Measurements from ENCODE around the gene CFAP61.

The CFAP61 gene

DNA sequence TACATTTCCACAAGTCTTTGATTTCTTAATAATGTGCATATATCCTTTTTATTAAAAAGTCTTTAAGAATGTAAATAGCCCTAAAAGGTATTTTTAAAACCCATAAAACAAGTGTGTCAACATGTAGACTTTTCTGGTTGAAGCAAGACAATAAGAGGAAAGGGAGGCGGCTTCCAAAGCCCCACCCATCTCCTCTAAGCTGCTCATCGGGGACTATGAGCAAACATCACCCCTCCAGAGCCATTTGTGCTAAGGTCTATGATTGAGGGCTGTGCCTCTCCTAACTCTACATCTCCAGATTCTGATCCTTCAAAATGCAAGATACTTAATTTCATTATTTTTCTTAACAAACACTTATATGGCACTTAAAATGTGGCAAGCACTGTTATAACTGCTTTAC lies 37.7 kb upstream of the CFAP61 start:
- Histone ChIP-seq H3K4me3 (ENCODE audit: low read length) (no peak overlapping the region), H3K9me3 (ENCODE audit: insufficient read depth, low read length) (no peaks in the 10 kb centered on the region), H3K4me2 (ENCODE audit: low read length) (no peak overlapping the region), H4K20me1 (ENCODE audit: insufficient read depth, low read length) (0 out of 2 replicates have a peak, but pooled peaks cover 13% of the 10 kb centered on the region), H3K9ac (ENCODE audit: low read length) (no peak overlapping the region), H3K79me2 (ENCODE audit: low read length) (peaks cover 26% of the 10 kb centered on the region), H3K27me3 (ENCODE audit: low read depth, low read length) (peaks cover 3% of the 10 kb centered on the region; the same call in 1 of the 2 replicates), H3K4me1 (ENCODE audit: low read length) (peaks cover 13% of the 10 kb centered on the region), H3K36me3 (replicated peaks; ENCODE audit: low read depth, low read length) (peaks cover 7% of the 10 kb centered on the region), H2AFZ (ENCODE audit: low read depth, low read length) (peak overlapping the region; percentile 14; the same call in 1 of the 2 replicates), H3K27ac (ENCODE audit: low read length) (no peak overlapping the region)
- no peak for TF ChIP-seq EZH2phosphoT487 (IDR thresholded peaks at IDR 0.05; ENCODE audit: low read depth)
- TF ChIP-seq CTCF (IDR thresholded peaks at IDR 0.05; ENCODE audit: low read depth, low read length): no peak

DNA sequence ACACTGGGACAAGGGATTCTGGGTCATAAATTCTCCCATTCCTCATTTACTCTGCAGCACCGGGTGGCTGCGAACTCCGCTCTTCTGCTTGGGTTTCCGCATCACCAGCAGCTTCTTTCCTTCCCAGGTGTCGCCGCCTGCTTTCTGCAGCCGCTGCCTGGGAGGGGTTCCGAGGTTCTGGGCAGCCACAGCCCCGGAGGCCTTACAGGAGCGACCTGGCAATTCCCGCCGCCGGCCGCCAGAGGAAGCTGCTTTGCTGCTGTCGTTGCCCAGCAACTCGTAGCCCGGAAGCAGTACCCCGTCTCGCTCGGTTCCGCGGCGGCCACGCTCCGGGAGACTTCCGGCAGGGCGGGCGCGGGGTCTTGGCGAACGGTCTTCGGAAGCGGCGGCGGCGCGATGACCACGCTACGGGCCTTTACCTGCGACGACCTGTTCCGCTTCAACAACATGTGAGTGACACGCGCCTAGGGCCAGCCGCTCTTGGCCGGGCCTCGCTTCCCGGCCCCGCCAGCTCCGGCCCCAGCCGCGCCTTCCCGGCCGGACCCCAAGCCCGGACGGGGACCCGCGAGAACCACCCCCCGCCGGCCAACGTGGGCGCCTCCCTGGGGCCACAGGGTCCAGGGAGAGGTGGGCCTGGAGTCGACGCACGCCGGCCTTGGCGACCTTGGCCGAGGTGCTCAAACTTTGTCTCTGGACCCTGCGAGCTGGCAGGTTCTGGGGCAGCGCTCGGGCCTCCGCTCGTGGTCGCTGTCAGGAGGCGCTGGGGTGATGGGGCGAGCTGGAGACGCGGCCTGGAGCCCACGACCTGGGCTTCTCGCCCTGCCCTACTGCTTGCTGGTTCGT lies 35.1 kb upstream of the CFAP61 start, which contains the start of gene NAA20:
TSS of gene NAA20 (plus strand) at position 362 of the 843 bp plus-strand sequence. CDS start at position 397, 35 bp downstream.
- peaks cover 51% of the 10 kb centered on the region for H3K79me2 ChIP-seq (ENCODE audit: low read length)
- no peaks in the 10 kb centered on the region for H3K27me3 ChIP-seq (ENCODE audit: low read depth, low read length)
- peak within 1 kb of the TSS; percentile 14 for H3K27ac ChIP-seq (ENCODE audit: low read length)
- peak within 1 kb of the TSS; percentile 74 for H3K9ac ChIP-seq (ENCODE audit: low read length)
- TF ChIP-seq EZH2phosphoT487 (IDR thresholded peaks at IDR 0.05; ENCODE audit: low read depth) (no peak), CTCF (IDR thresholded peaks at IDR 0.05; ENCODE audit: low read depth, low read length) (peak; percentile 51)
- peaks cover 7% of the 10 kb centered on the region for H3K36me3 ChIP-seq (replicated peaks; ENCODE audit: low read depth, low read length)
- no peaks in the 10 kb centered on the region for H3K9me3 ChIP-seq (ENCODE audit: insufficient read depth, low read length)
- peak within 1 kb of the TSS; percentile 87 for H3K4me3 ChIP-seq (ENCODE audit: low read length)
- peak within 1 kb of the TSS; percentile 31 for H2AFZ ChIP-seq (ENCODE audit: low read depth, low read length)
- peak within 1 kb of the TSS; percentile 76 for H3K4me2 ChIP-seq (ENCODE audit: low read length)
- H4K20me1 ChIP-seq (ENCODE audit: insufficient read depth, low read length): peaks cover 21% of the 10 kb centered on the region
- peaks cover 24% of the 10 kb centered on the region for H3K4me1 ChIP-seq (ENCODE audit: low read length)

GRCh38 chr20:20017844-20018185 lies 34.5 kb upstream of the CFAP61 start:
- Histone ChIP-seq H3K4me1 (ENCODE audit: low read length) (peaks cover 30% of the 10 kb centered on the region), H4K20me1 (ENCODE audit: insufficient read depth, low read length) (peaks cover 25% of the 10 kb centered on the region), H2AFZ (ENCODE audit: low read depth, low read length) (peak overlapping the region; percentile 30; the same call in 1 of the 2 replicates), H3K79me2 (ENCODE audit: low read length) (peaks cover 57% of the 10 kb centered on the region), H3K9ac (ENCODE audit: low read length) (peak overlapping the region; percentile 74), H3K27ac (ENCODE audit: low read length) (peak overlapping the region; percentile 14), H3K36me3 (replicated peaks; ENCODE audit: low read depth, low read length) (peaks cover 7% of the 10 kb centered on the region), H3K9me3 (ENCODE audit: insufficient read depth, low read length) (no peaks in the 10 kb centered on the region), H3K27me3 (ENCODE audit: low read depth, low read length) (no peaks in the 10 kb centered on the region), H3K4me3 (ENCODE audit: low read length) (peak overlapping the region; percentile 87), H3K4me2 (ENCODE audit: low read length) (peak overlapping the region; percentile 76)
- TF ChIP-seq EZH2phosphoT487 (IDR thresholded peaks at IDR 0.05; ENCODE audit: low read depth) (no peak), CTCF (IDR thresholded peaks at IDR 0.05; ENCODE audit: low read depth, low read length) (no peak)

GRCh38 chr20:20018366-20018765 lies 34.0 kb upstream of the CFAP61 start:
- Histone ChIP-seq H3K9ac (ENCODE audit: low read length) (peak overlapping the region; percentile 74), H3K27ac (ENCODE audit: low read length) (no peak overlapping the region), H3K27me3 (ENCODE audit: low read depth, low read length) (no peaks in the 10 kb centered on the region), H3K9me3 (ENCODE audit: insufficient read depth, low read length) (no peaks in the 10 kb centered on the region), H3K36me3 (replicated peaks; ENCODE audit: low read depth, low read length) (peaks cover 9% of the 10 kb centered on the region), H4K20me1 (ENCODE audit: insufficient read depth, low read length) (peaks cover 27% of the 10 kb centered on the region), H3K4me3 (ENCODE audit: low read length) (peak overlapping the region; percentile 87), H2AFZ (ENCODE audit: low read depth, low read length) (no peak overlapping the region), H3K79me2 (ENCODE audit: low read length) (peaks cover 63% of the 10 kb centered on the region), H3K4me2 (ENCODE audit: low read length) (peak overlapping the region; percentile 76), H3K4me1 (ENCODE audit: low read length) (peaks cover 30% of the 10 kb centered on the region)
- TF ChIP-seq EZH2phosphoT487 (IDR thresholded peaks at IDR 0.05; ENCODE audit: low read depth): no peak
- TF ChIP-seq CTCF (IDR thresholded peaks at IDR 0.05; ENCODE audit: low read depth, low read length): no peak

All from OCI-LY3 (cell line).